CD1c-positive myeloid dendritic cell (primary cell): ENCODE results near the gene MGAT3.
A peak's percentile ranks its signal among the peaks of the same experiment; 100 is the strongest.
"Not testable (repeated sequence)": the region's sequence is repeated elsewhere in the genome, so short reads cannot be mapped to it uniquely, and the experiment has no call there.

ENCODE experiments used
- DNase-seq: peaks from one replicate; pipeline ENCODE4 v3.0.0-alpha.2; 2016; ENCODE audit errors: extremely low spot score

Gene MGAT3, protein sequence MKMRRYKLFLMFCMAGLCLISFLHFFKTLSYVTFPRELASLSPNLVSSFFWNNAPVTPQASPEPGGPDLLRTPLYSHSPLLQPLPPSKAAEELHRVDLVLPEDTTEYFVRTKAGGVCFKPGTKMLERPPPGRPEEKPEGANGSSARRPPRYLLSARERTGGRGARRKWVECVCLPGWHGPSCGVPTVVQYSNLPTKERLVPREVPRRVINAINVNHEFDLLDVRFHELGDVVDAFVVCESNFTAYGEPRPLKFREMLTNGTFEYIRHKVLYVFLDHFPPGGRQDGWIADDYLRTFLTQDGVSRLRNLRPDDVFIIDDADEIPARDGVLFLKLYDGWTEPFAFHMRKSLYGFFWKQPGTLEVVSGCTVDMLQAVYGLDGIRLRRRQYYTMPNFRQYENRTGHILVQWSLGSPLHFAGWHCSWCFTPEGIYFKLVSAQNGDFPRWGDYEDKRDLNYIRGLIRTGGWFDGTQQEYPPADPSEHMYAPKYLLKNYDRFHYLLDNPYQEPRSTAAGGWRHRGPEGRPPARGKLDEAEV

DNA sequence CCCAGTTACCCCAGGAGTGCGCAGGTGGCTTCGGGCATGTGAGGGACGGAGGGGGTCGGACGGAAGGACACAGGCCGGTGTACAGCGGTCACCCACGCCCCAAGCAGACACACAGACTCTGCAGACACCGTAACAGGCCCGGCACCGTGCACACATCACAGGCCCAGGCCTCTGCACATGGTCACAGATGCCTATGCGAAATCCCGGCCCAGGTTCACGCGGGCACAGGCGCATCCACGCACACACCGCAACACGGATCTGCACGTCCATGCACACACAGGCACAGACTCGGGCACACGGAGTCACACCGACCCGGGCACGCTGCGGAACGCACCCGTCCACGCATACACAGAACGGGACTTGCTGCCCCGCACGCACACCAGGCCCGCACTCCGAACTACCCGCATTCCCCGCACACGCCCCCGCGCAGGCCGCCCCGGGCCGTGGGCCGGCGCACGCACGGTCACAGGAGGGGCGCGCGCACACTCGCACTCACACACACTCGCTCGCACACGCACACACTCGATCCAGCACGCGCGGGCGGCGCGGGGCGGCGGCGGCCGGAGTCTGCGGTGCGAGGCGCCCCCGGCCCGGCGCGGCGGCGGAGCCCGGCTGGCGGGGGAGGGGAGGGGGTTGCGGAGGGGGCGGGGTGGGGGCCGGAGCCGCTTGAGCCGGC lies at the start of gene MGAT3:
MGAT3 (plus strand) TSS at position 491 of the 676 bp plus-strand sequence. CDS start 30,336 bp downstream, outside the sequence.
- DNase-seq, result no peak

DNA sequence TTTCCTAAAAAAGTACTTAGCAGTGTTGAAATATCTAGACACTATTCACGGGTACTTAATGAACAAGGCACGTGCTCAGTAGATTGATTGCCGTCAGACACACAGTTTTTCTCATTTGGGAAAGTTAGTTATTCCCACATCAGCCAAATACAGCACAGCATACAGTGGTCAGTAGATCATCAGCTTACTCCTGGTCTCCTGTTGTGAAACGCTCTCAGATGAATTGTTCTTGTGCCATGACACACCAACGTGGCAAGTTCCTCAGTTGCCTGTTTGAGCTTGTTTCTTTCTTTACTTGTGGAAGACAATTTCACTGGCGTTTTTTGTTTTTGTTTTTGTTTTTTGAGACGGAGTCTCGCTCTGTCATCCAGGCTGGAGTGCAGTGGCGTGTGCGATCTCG lies 48.6 kb upstream of the MGAT3 start:
- DNase-seq, result peak; percentile 23

DNA sequence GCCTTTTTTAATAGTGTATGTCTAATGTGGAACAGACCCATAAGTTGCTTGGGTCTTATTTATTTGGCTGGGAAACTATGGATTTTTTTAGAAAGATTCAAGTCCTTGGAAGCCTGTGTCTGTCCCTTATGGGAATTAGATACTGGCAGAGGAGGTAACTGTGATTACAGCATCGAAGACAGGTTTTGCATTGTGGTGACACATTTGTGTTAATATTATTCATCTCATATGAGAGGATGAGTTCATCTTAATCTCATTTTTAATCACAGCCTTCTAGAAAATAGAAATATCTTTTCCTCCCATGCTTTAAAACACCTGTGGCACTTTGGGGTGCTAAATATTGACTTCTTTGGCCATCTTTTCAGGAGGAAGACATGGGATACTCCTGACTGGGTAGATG lies 48.0 kb upstream of the MGAT3 start:
- DNase-seq, result no peak

DNA sequence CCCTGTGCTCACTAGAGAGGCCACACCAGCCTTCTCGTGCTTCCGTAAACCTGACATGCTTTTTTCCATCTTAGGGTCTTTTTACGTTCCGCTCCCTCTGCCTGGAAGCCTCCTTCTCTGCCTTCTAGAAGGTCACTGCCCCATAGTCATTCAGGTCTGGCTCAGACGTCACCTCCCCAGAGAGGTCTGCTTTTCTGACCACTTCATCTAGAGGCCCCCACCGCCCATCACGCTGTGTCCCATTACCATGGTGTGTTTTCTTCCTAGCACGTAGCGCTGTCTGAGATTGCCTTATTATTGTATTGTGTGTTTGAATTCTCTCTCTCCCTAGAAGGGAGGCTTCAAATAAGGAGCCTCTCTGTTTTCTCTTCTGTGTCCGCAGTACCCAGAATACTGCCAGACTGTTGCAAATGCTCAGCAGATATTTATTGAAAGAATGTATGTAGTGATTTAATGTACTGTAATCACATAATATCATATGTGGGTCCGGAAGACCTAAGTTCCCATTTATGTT lies 47.2 kb upstream of the MGAT3 start:
- DNase-seq, result no peak

DNA sequence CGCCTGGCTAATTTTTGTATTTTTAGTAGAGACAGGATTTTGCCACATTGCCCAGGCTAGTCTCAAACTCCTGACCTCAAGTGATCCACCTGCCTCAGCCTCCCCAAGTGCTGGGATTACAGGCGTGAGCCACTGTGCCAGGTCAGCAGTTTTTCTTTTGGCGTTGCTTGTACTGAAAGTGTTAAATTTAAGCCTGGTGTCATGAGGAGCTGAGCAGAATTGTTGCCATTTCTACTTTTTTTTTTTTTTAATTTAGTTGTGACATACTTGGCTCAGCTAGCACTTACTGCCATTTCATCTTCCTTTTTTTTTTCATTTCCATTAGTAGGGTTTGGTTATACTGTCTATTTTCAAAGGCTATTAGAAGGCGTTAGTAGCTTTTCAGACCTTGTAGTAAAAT lies 46.5 kb upstream of the MGAT3 start:
- peak; percentile 29 for DNase-seq

DNA sequence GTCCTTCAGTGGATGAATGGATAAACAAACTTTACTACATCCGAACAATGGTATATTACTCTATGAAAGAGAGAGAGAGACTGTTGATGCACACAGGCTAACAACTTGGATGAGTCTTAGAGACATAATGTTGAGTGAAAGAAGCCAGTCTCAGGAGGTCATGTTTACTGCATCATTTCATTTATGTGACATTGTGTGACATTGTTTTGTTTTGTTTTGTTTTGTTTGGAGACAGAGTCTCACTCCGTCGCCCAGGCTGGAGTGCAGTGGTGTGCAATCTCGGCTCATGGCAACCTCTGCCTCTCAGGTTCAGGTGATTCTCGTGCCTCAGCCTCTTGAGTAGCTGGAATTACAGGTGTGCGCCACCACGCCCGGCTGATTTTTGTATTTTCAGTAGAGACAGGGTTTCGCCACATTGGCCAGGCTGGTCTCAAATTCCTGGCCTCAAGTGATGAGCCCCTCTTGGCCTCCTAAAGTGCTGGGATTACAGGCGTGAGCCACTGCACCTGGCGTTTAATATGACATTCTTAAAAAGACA lies 44.9 kb upstream of the MGAT3 start:
- DNase-seq, result not testable (repeated sequence)

DNA sequence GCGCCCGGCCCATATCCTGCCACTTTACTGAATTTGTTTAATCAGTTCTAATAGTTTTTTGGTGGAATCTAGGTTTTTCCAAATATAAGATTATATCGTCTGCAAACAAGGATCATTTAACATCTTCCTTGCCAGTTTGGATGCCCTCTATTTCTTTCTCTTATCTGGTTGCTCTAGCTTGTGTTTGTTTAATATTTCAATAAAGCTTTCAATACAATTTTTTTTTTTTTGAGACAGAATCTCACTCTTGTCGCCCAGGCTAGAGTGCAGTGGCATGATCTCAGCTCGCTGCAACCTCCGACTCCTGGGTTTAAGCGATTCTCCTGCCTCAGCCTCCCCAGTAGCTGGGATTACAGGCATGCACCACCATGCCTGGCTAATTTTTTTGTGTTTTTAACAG lies 43.6 kb upstream of the MGAT3 start:
- not testable (repeated sequence) for DNase-seq

DNA sequence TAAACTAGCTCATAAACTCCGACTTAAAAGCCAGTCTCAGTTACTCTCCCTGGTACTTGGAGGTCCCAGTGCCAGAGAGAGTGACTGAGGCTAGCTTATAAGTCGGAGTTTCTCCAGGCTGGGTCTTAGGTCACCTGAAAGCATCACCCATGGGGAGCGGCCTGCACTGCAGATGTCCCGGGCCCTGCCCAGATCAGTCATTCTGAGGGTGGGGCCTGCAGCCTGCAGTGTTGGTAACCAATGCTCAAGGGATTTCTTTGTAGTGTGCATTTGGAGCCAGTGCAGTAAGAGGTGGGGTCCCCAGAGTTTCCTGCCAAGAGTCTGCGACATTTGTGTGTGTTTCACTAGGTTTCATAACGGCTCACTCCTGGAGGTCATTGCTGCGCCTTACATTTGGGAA lies 42.4 kb upstream of the MGAT3 start:
- DNase-seq, result no peak

DNA sequence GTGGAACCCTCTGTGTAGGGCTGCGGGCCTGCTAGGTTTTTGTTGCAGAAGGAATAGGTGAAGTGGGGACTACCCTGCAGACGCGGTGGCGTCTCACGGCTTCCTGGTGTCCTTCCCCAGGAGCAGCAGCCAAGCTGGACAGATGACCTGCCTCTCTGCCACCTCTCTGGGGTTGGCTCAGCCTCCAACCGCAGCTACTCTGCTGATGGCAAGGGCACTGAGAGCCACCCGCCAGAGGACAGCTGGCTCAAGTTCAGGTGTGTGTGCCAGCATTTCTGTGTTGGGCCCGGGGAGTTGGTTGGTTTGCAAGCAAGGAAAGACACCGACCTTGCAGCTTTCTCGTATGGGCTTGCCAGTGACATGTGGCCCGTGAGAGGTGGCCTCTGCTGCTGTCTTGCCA lies 41.9 kb upstream of the MGAT3 start:
- DNase-seq, result no peak

DNA sequence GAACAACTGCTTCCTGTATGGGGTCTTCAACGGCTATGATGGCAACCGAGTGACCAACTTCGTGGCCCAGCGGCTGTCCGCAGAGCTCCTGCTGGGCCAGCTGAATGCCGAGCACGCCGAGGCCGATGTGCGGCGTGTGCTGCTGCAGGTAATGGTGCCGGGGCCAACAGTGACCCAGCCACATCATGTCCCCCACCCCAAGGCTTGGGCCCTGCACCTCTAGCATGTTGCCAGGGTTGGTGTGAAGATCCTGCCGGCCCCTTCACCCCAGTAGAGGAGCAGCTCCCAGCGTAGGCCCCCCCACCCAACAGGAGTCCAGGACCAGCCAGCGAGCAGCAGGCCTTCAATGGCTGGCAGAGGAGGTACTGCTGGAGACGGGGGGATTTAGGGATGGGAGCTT lies 41.3 kb upstream of the MGAT3 start:
- no peak for DNase-seq

DNA sequence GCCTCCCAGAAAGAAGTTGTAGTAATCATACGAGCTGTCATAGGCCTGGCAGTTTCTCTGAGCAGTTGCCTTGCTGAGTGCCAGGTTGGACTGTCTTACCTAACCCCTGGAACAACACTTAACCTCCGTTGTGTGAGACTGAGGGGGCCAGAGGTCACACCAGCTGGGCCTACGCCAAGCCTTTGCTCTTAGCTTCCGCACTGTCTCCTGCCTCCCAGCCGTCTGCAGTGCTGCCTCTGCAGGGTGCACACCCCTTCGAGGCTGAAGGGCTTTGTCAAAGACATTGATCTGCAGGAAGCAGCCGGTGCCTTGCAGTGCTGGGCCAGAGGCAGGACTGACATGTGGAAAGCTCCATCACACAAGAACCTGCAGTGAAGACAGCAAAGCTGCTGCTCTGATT lies 40.5 kb upstream of the MGAT3 start:
- no peak for DNase-seq

DNA sequence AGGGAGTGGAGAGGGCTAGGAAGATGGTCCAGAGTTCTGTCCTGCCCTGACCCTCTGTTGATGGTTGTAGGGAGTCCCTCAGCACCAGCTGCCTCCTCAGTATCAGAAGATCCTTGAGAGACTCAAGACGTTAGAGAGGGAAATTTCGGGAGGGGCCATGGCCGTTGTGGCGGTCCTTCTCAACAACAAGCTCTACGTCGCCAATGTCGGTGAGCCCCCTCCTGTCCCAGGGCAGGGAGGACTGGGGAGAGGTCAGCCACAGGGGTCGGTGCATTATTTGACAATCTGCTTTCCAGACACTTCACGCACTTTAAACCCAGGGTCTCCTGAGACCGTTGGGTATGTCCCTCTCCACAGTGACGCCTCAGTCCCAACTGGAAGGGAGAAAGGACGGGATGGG lies 39.2 kb upstream of the MGAT3 start:
- DNase-seq, result no peak

DNA sequence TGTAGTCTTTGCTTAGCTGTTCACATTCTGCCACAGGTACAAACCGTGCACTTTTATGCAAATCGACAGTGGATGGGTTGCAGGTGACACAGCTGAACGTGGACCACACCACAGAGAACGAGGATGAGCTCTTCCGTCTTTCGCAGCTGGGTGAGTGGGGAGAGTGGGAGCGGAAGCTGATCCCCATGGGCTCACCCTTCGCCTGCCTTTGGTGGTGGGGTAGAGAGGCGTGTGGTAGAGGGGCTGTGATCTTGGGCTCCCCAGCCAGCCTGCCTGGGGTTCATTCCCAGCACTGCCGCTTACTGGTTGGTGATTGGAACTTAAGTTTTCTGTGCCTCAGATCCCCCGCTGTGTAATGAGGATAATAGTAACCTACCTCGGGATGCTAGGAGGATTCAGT lies 38.1 kb upstream of the MGAT3 start:
- no peak for DNase-seq

DNA sequence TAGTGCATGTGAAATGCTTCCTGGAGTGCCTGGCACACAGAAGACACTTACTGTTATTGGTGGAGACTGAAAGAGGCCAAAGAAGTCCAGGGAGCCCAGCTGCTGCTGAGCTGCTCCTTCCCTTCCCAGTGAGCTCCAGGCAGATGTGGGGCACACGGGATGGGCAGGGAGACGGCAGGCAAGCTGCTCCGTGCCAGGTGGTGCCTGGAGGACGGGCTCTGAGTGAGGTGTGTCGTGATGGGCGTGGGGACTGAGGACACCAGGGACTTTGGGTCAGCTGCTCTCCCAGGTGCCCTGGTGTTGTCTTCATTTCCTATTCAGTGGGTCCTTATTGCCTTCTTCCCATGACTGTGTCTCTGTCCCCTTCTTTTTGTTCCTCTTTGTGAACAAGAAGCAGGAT lies 37.7 kb upstream of the MGAT3 start:
- DNase-seq, result no peak

DNA sequence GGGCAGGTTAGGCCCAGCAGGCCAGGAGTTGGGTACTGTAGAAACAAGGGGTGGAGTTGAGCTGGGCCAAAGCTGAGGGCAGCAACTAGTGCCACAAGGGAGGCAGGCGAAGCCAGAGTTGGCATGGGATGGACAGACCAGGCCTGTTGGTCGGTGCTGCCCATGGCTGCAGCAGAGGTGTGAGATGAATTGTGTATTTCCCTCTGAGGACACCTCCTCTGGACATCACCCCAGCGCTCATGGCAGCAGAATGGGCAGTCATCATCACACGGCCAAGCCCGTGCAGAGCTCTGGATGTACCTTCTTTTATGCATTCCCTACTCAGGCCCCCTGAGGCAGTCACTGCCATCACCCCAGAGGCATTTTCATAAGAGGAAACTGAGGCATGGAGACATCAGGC lies 36.9 kb upstream of the MGAT3 start:
- no peak for DNase-seq

DNA sequence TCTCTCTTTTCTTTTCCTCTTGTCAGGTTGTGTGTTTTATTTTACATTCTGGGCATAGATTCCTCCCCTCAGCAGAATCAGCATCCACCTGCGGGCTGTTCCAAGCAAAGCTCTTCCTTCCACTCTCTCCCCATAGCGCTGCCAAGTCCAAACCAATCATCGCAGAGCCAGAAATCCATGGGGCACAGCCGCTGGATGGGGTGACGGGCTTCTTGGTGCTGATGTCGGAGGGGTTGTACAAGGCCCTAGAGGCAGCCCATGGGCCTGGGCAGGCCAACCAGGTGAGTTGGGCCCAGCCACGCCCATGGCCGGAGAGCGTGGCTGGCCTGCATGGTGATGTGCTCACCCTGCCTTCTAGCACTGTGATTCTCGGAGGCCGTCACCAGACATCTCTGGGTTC lies 35.1 kb upstream of the MGAT3 start:
- DNase-seq, result no peak

DNA sequence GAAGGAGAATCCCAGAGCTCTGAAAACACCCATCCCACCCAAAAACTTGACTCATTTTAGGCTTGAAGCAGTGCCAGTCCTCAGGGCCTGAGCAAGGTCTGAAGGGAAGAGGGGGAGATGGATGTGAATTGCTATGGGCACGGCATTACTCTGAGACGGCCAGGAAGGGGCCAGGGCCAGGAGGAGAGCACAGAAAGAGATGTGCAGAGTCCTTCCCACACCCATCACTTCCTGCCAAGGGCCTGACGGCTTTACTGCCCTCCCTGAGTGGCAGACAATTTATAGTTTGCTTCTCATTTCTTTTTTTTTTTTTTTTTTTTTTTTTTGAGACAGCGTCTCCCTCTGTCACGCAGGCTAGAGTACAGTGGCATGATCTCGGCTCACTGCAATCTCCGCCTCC lies 34.7 kb upstream of the MGAT3 start:
- DNase-seq, result no peak

DNA sequence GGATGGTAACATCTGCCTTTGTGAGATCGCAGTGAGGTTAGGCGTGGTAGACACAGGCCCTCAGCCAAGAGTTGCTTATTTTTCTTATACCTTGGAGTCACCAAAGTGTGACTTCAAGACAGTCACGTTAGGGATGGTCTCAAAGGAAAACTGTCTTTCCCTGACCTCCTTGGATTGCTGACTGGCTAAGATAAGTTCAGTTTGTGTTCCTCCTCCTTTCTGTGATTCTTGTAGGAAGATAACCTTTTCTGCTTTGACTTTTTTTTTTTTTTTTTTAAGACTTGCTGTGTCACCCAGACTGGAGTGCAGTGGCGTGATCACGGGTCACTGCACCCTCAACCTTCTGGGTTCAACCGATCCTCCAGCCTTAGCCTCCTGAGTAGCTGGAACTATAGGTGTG lies 34.1 kb upstream of the MGAT3 start:
- DNase-seq, result no peak

DNA sequence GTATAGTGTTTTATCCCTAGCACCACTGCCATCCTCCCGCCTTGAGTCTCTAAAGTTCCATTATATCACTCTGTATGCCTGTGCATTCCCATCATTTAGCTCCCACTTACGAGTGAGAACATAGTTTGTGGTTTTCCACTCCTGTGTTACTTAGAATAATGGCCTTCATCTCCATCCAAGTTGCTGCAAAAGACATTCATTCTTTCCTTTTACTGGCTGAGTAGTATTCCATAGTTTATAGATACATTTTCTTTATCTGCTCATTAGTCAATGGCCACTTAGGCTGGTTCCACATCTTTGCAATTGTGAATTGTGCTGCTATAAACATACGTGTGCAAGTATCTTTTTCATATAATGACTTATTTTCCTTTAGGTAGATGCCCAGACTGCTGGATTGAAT lies 32.8 kb upstream of the MGAT3 start:
- no peak for DNase-seq

DNA sequence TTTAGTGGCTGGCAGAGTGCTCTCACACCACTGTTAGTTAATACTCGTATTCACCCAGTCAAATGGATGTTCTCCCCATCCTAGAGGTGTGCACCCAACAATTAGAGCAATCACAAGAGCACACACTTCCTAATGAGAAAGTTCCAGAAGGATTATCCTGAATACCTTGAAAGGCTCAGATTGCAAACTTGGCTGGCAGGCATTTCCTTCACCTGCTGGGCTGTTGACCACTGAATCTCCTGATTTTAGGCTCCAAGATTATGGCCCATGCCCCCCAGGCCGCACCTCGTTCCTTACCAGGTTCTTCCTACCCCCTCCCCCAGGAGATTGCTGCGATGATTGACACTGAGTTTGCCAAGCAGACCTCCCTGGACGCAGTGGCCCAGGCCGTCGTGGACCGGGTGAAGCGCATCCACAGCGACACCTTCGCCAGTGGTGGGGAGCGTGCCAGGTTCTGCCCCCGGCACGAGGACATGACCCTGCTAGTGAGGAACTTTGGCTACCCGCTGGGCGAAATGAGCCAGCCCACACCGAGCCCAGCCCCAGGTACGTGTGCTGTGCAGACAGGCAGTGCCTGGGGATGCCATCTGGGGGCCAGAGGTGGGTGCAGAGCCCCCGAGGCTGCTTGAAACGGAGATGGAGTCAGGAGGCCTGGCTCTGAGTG lies 30.3 kb upstream of the MGAT3 start:
- no peak for DNase-seq

DNA sequence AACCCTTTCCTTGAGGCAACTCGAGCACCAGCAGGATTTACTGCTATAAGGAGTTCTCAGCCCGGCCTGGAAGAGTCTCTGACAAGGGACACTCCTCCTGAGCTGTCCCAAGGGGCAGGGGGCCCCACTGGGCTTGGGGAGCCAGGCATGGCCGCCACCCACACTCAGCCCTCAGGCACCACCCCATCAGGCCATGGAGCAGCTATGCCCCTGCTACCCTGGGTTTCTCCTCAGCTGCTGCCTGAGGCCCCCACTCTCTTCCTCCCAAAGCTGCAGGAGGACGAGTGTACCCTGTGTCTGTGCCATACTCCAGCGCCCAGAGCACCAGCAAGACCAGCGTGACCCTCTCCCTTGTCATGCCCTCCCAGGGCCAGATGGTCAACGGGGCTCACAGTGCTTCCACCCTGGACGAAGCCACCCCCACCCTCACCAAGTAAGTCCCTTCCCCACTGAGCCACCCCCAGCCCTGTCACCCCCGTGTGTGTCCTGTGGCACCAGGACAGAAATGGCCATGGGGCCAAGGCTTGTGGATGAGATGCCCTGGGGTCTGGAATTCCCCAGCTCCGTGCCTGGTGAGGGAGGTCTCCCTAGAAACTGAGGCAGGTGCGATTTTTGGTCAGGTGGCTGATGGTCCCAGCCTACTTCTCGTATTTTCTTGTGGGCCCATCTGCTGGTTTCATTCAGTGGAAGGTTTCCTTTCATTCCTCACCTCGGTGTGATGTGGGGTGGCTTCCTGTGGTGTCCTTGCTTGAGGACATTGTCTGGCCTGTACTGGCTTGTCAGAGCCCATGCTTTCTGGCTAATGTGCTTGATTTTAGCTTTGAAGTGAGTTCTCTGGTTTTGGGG lies 28.8 kb upstream of the MGAT3 start:
- DNase-seq, result no peak
